PC-9 (cell line): ENCODE measurements around the gene RNLS. TPM values are rescaled to one million over a fixed set of nuclear protein-coding genes. Genes with fewer than 3 reads are reported as not detected.

Experiments used
- BruUV-seq: library from RNA; stranded (reverse); fragments of 400-500 nt; replicated peaks from 2 replicates; lab custom pipeline; 2021; lab: Mats Ljungman, UMichigan
- CTCF ChIA-PET: fragments of 300-600 bp; sonication (Branson Sonifier 250); formaldehyde crosslinking; loops from one replicate; lab custom pipeline; 2022; ENCODE audit warnings: antibody characterized with exemption; lab: Charles Lee
- POLR2A ChIA-PET: fragments of 300-600 bp; sonication (Branson Sonifier 250); formaldehyde crosslinking; loops from one replicate; lab custom pipeline; 2022; ENCODE audit warnings: antibody characterized with exemption; ENCODE audit not compliant: unreplicated experiment; lab: Charles Lee
- DNase-seq, 2 experiments: peaks; one replicate each; pipeline versions ENCODE4 v3.0.0 to v3.0.0-alpha.2; 2015 to 2022; ENCODE audit warnings: mixed read lengths in 1 of 2
- H2AFZ ChIP-seq: fragments of 200-600 bp; sonication (generic); 2 replicates; pipeline ENCODE4 v1.8.1; 2017; ENCODE audit warnings: antibody characterized with exemption
- H3F3A ChIP-seq: fragments of 200-600 bp; sonication (generic); 2 replicates; pipeline ENCODE4 v1.8.1; 2017; ENCODE audit warnings: antibody characterized with exemption, mild to moderate bottlenecking, low read depth; ENCODE audit not compliant: insufficient read depth
- H3K27ac ChIP-seq: fragments of 200-600 bp; sonication (generic); 2 replicates; pipeline ENCODE4 v1.6.1; 2016; ENCODE audit warnings: mixed run types
- H3K27me3 ChIP-seq: fragments of 200-600 bp; sonication (generic); 2 replicates; pipeline ENCODE4 v1.6.1; 2016; ENCODE audit warnings: low read depth, mixed run types; ENCODE audit not compliant: insufficient read depth
- H3K36me3 ChIP-seq: fragments of 200-600 bp; sonication (generic); 2 replicates; pipeline ENCODE4 v1.6.1; 2016; ENCODE audit warnings: low read depth, mixed run types
- H3K4me1 ChIP-seq: fragments of 200-600 bp; sonication (generic); replicated peaks from 2 replicates; pipeline ENCODE4 v1.6.1; 2016; ENCODE audit warnings: mixed run types; ENCODE audit not compliant: insufficient read depth
- H3K4me2 ChIP-seq: fragments of 200-600 bp; sonication (generic); 2 replicates; pipeline ENCODE4 v1.6.1; 2017; ENCODE audit warnings: mixed run types
- H3K4me3 ChIP-seq: fragments of 200-600 bp; sonication (generic); 2 replicates; pipeline ENCODE4 v1.6.1; 2016; ENCODE audit warnings: mixed run types
- H3K79me2 ChIP-seq: fragments of 200-600 bp; sonication (generic); 2 replicates; pipeline ENCODE4 v1.6.1; 2017; ENCODE audit warnings: low read depth, mixed run types
- H3K9me2 ChIP-seq: fragments of 200-600 bp; sonication (generic); 2 replicates; pipeline ENCODE4 v1.8.1; 2017; ENCODE audit warnings: mild to moderate bottlenecking; ENCODE audit not compliant: insufficient read depth
- H3K9me3 ChIP-seq: fragments of 200-600 bp; sonication (generic); 2 replicates; pipeline ENCODE4 v1.8.1; 2016; ENCODE audit warnings: low read depth; ENCODE audit not compliant: insufficient read depth
- H4K20me1 ChIP-seq: fragments of 200-600 bp; sonication (generic); 2 replicates; pipeline ENCODE4 v1.8.1; 2017; ENCODE audit not compliant: insufficient read depth
- EZH2 ChIP-seq: fragments of 200-600 bp; sonication (generic); IDR thresholded peaks from 2 replicates; pipeline ENCODE4 v1.8.0; 2017; ENCODE audit warnings: antibody characterized with exemption, low read depth
- intact Hi-C: fragments of 100-400 bp; cut with micrococcal nuclease; formaldehyde crosslinking; loops from one replicate; pipeline ENCODE4 v1.10.0; 2022; ENCODE audit not compliant: unreplicated experiment
- total RNA-seq: library from RNA; stranded (reverse); gene quantifications from 2 replicates; pipeline ENCODE4 v1.2.3, GENCODE V29; 2021
- TF ChIP-seq, protein P1 (sequence below): fragments of 200-600 bp; sonication (generic); conservative IDR thresholded peaks from 2 replicates; pipeline ENCODE4 v1.6.1; 2017; ENCODE audit warnings: mixed run types, antibody characterized with exemption, mild to moderate bottlenecking, moderate library complexity

The RNLS gene
- total RNA-seq, 1 experiment from 2014 or later, result not detected

DNA sequence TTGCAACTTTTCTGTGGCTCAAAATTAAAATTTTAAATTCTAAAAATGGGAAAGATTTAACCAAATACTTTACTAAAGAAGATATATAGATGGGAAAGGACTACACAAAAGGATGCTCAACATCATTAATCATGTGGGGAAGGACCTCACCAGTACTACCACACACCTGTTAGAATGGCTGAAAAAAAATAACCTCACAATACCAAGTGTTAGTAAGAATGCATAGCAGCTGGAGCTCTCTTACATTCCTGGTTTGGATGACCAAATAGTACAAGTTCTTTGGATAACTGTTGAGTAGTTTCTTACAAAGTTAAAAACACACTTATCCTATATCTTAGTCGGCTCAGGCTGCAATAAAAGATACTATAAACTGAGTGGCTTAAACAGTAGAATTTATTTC is 37.3 kb upstream of the RNLS start:
- Histone ChIP-seq H3F3A (no peaks in the 10 kb centered on the region), H3K9me3 (no peaks in the 10 kb centered on the region), H3K27me3 (no peaks in the 10 kb centered on the region), H3K4me3 (no peak overlapping the region), H3K27ac (no peak overlapping the region), H3K4me2 (no peak overlapping the region), H3K9me2 (no peaks in the 10 kb centered on the region), H3K79me2 (no peaks in the 10 kb centered on the region), H3K4me1 (no peaks in the 10 kb centered on the region), H2AFZ (no peak overlapping the region), H4K20me1 (no peaks in the 10 kb centered on the region), H3K36me3 (no peaks in the 10 kb centered on the region)
- TF ChIP-seq, protein P1, sequence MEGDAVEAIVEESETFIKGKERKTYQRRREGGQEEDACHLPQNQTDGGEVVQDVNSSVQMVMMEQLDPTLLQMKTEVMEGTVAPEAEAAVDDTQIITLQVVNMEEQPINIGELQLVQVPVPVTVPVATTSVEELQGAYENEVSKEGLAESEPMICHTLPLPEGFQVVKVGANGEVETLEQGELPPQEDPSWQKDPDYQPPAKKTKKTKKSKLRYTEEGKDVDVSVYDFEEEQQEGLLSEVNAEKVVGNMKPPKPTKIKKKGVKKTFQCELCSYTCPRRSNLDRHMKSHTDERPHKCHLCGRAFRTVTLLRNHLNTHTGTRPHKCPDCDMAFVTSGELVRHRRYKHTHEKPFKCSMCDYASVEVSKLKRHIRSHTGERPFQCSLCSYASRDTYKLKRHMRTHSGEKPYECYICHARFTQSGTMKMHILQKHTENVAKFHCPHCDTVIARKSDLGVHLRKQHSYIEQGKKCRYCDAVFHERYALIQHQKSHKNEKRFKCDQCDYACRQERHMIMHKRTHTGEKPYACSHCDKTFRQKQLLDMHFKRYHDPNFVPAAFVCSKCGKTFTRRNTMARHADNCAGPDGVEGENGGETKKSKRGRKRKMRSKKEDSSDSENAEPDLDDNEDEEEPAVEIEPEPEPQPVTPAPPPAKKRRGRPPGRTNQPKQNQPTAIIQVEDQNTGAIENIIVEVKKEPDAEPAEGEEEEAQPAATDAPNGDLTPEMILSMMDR, result no peak
- no peak for TF ChIP-seq EZH2
- intact Hi-C loops, result no loop called here
- CTCF ChIA-PET, result no interaction called here
- POLR2A ChIA-PET, result interaction anchor here (0.7 kb wide), 1 partner anchor 277 kb away, joined by 5 read pairs; no protein-coding TSS in a partner anchor
- no TSS peak for BruUV-seq
- no peak for DNase-seq

DNA sequence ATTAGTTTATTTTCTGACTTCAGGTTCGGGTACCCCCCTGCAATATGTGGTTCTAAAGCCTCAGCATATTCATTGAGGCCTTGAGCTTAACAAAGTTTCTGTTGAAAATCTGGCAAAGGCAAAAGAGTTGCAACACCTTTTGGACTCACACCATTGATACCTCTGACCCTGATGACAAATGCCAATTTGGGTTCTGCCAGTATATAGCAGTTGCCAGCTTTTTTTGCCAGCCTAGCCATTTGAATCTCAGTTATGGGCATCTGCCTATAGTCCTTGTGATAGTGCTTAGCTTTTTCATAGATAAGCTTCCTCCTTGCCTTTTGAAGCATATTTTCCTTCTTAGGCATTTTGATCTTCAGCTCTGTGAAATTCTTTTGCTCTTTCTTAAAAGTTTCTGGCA is 35.4 kb upstream of the RNLS start:
- POLR2A ChIA-PET, result no interaction called here
- Histone ChIP-seq H3K4me1 (no peaks in the 10 kb centered on the region), H2AFZ (no peak overlapping the region), H3K4me3 (no peak overlapping the region), H3K4me2 (no peak overlapping the region), H3K27ac (no peak overlapping the region), H3K9me2 (no peaks in the 10 kb centered on the region), H4K20me1 (no peaks in the 10 kb centered on the region), H3K79me2 (no peaks in the 10 kb centered on the region), H3K36me3 (no peaks in the 10 kb centered on the region), H3K9me3 (no peaks in the 10 kb centered on the region), H3F3A (no peaks in the 10 kb centered on the region), H3K27me3 (no peaks in the 10 kb centered on the region)
- TF ChIP-seq, protein P1, result no peak
- no peak for TF ChIP-seq EZH2
- intact Hi-C loops, result no loop called here
- no TSS peak for BruUV-seq
- CTCF ChIA-PET, result no interaction called here
- DNase-seq, result no peak

DNA sequence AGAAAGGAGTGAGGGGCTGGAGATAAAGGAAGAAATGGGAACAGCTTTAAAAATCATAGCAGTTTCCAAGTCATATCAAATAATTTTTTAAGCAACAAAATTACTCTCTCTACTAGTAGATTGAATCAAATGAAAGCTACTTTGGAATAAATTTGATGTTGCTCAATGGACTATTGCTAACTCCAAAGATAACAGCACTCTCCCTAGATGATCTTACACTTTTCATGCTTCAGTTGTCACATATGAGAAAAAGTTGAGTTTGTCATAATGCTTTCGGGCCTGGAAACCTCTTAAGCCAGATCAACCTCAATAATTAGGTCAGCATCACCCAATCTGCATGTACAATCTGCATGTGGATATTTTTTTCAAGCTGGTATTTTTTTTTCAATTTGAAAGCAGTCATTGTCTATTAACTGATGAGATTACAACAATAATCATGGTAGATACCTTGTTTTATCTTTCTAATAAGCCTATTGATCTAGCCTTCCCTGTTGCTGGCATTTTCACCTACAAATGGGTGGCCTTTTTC is 34.7 kb upstream of the RNLS start:
- no peaks in the 10 kb centered on the region for H3K36me3 ChIP-seq
- ChIA-PET POLR2A (no interaction called here), CTCF (no interaction called here)
- H3F3A ChIP-seq, result no peaks in the 10 kb centered on the region
- no TSS peak for BruUV-seq
- no peaks in the 10 kb centered on the region for H3K4me1 ChIP-seq
- TF ChIP-seq, protein P1, result no peak
- no peak for TF ChIP-seq EZH2
- H3K9me3 ChIP-seq, result no peaks in the 10 kb centered on the region
- H3K4me3 ChIP-seq, result no peak overlapping the region
- no peak for DNase-seq
- H3K27ac ChIP-seq, result no peak overlapping the region
- no peaks in the 10 kb centered on the region for H3K27me3 ChIP-seq
- H4K20me1 ChIP-seq, result no peaks in the 10 kb centered on the region
- no peaks in the 10 kb centered on the region for H3K79me2 ChIP-seq
- H3K9me2 ChIP-seq, result no peaks in the 10 kb centered on the region
- intact Hi-C loops, result no loop called here
- H2AFZ ChIP-seq, result no peak overlapping the region
- no peak overlapping the region for H3K4me2 ChIP-seq
